GM12878 (cell line): ENCODE results near the gene ARHGEF7.

Source experiments
- CTCF ChIP-seq, 3 experiments: IDR thresholded peaks in 2 of 3; conservative IDR thresholded peaks in 1 of 3; 2 replicates each; pipeline ENCODE4 v1.5.1; 2011; ENCODE audit warnings: low read depth in 3 of 3, low read length in 3 of 3, mild to moderate bottlenecking in 3 of 3, control low read depth in 2 of 3, moderate library complexity in 2 of 3, inconsistent platforms in 1 of 3, mixed read lengths in 1 of 3; ENCODE audit not compliant: control insufficient read depth in 2 of 3, insufficient read depth in 1 of 3; ENCODE audit errors: extremely low read depth in 1 of 3
- POLR2AphosphoS5 ChIP-seq: IDR thresholded peaks from 2 replicates; pipeline ENCODE4 v1.6.1; 2011; ENCODE audit warnings: mild to moderate bottlenecking, low read length, inconsistent platforms

- no peak for TF ChIP-seq CTCF (IDR thresholded peaks at IDR 0.05 in 2 of 3, conservative IDR thresholded peaks at IDR 0.05 in 1 of 3; ENCODE audit: control insufficient read depth in 2 of 3, extremely low read depth in 1 of 3, insufficient read depth in 1 of 3, low read depth in 3 of 3, low read length in 3 of 3)
- TF ChIP-seq POLR2AphosphoS5, result no peak
Observed at GRCh38 chr13:111219280-111219679, 104.2 kb downstream of the ARHGEF7 start.
